NCI-H2107 treated with DMSO at 0.1 percent for 48 hours (cell line): ENCODE data around the gene PLXNA2.

Source experiments
- DNase-seq: peaks from one replicate; lab custom pipeline; 2025; ENCODE audit not compliant: unreplicated experiment; lab: John Stamatoyannopoulos, UW

The PLXNA2 gene

GRCh38 chr1:208207388-208208131, 36.6 kb downstream of the PLXNA2 start:
- DNase-seq: no peak

- DNase-seq: no peak
Observed at GRCh38 chr1:208206092-208206698, 38.0 kb downstream of the PLXNA2 start.

- no peak for DNase-seq
Observed at GRCh38 chr1:208205216-208206013, 38.8 kb downstream of the PLXNA2 start.

DNA sequence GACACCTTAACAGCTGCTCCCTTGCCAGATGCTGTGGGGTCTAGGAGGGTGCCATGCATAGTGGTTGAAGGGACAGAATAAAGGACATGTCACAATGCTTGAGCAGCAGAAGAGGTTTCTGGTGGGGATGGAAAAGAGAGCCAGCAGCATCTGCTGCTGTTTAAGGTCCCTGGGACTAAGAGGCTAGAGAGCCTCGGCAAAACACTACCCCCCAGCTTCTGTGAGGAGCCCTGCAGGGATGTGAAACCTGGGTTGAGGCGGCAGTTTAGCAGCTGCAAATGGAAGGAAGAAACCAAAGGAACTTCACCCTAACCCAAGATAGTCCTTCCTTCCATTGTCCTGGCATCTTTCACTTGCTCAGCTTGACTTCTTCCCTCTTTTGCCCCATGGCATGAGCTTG, 39.4 kb downstream of the PLXNA2 start:
- DNase-seq: no peak

- peak; percentile 81 for DNase-seq
Observed at GRCh38 chr1:208203848-208204609, 40.2 kb downstream of the PLXNA2 start.

- DNase-seq: peak; percentile 94
Observed at GRCh38 chr1:208203127-208203847, 40.9 kb downstream of the PLXNA2 start.

DNA sequence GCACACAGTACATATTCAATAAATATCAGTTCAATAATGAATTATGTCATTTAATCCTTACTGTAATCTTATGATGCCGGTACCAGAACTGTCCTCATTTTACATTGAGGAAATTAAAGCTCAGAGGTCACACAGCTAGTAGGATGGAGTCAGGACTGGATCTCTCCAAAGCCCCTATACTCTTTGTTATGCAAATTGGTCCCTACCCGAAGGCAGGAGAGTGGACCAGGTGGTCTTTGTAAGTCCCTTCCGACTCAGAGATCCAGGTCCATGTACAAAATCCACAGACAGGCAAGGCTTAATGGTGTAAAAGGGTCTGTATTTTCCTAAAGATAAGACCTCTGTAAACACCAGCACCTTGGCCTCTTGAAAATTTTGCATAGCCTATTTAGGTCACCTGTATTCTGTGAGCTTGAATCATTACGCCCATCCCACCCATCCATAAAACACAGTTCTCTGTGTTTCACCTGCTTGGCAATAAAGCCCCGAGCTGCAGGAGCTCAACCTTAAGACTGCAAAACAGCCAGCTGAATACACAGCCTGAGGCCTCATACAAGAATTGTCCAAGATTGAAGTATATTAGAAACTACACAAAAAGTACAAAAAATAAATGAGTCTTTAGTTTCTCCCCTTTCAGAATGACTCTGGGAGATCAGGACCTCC, 41.7 kb downstream of the PLXNA2 start:
- peak; percentile 57 for DNase-seq

DNA sequence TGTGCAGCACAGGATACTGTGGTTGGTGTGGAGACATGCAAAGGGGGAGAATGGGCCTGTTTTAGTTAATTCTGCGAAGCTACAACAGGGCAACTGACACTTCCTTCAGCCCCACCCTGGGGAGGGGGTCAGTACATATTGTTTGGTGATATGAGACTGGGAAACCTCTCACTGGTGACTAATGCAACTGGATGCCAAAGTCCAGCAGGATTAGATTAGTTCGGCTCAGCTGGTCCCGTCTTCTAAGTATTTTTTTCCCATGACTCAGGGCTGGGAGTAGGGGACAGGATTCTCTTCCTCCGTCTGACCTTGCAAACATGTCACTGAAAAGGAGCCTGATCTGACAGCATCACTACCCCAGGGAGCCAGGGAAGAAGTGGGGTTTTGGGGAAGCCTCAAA, 43.0 kb downstream of the PLXNA2 start:
- DNase-seq: no peak

DNA sequence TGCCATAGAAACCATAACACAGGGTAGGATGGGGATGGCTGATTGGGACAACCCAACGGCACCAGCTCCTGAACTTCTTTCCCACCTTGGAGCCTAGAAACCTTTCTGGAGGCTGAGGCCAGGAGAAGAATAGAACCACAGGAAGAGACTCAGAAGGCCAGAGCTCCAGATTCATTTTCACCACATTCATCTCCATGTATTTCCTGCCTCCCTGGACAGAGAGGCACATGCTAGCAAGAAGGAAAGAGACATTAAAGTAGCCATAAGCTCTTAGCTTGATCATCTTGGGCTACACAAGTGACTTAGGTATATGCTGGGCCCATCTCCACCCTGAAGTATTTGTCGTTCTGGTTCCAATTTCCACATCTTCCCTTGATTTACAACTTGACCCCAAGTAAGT, 44.1 kb downstream of the PLXNA2 start:
- no peak for DNase-seq

DNA sequence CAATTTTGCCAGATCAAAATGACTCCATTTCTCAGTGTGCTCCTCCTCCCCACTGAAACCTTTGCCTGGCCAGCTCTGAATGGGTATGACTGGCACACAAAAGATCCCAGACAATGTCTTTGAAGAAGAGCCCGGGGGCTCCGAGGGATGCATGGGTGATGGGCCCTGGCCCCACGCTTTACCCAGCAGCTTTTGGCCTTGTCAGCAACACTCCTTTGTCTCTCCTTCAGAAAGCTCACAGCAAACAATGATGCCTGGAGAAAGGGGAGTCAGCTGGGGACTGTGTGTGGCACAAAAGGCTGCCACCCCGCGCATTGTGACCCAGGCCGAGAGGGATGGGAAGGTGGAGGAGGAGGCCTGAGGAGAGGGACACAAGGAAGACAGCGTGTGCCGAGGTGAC, 45.9 kb downstream of the PLXNA2 start:
- no peak for DNase-seq

- no peak for DNase-seq
Observed at GRCh38 chr1:208194944-208195343, 49.2 kb downstream of the PLXNA2 start.

DNA sequence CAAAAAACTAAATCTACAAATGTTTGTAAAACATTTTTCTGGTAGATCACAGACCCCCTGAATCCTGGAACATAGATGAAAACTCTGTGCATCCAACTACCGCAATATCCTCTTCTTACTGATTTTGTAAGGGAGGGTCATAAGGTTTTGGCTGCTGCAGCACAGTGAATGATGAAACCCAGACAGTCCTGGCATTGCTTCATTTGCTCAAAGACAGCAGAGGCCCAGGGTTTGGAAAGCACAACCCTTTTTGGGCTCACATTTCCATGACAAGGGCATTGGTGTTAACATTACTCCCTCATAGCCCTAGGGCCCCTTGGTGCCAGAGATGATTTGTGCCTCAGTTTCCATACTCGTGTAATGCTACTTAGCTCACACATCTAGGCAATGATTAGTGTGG, 51.2 kb downstream of the PLXNA2 start:
- no peak for DNase-seq

DNA sequence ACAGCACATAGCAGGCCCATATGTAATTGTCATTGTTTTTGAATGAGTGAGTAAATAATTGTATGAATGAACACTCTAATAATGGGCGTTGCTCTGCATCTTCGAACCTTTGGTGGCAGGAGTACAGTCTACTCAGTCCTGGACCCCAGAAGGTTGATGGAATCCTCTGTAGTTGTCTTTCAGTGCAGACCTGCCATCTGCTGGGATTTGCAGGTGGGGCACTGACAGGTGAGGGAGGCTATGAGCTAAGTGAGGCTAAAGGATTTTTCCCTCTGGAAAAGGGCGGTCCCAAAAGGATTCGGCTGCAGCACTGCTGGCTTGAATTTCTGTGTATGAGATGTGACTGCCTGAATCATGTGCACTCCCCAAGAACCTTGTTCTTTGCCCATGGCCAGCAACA, 53.4 kb downstream of the PLXNA2 start:
- peak; percentile 75 for DNase-seq

DNA sequence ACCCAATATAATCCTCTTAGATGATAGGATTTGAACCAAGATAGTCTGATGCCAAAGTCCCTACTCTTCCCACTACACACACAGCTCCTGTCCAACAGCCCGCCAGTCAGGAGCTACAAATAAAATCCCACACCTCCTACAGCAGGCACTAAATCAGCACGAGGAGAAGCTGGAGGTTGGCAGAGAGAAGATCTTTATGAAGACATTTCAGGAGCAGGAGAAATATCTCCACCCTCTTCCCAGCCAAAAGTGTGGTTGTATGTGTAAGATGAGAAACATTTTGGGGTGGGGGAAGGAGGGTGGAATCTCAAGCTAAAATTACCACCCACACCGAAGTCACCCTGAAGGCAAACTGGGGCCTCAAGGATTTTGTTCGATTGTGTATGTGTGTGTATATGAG, 54.5 kb downstream of the PLXNA2 start:
- DNase-seq: no peak

DNA sequence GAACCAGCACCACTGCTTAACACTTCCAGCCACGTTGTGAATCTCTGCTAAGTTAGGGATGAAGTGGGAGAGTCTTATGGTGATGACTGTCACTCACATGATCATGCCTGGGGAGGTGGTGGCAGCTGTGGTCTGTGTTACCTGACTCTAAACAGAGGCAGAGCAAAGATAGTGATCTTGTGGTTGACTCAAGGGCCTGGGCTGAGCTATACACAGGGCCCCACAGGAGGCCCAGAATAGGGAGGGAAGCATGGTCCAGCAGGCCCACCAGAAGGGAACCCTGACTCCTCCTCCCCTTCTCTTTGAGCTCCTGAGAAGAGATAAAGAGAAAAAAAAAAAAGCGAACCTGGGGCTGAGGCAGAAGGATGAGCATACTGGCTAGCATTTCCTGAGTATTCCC, 55.0 kb downstream of the PLXNA2 start:
- peak; percentile 69 for DNase-seq

GRCh38 chr1:208188607-208189006, 55.6 kb downstream of the PLXNA2 start:
- no peak for DNase-seq

DNA sequence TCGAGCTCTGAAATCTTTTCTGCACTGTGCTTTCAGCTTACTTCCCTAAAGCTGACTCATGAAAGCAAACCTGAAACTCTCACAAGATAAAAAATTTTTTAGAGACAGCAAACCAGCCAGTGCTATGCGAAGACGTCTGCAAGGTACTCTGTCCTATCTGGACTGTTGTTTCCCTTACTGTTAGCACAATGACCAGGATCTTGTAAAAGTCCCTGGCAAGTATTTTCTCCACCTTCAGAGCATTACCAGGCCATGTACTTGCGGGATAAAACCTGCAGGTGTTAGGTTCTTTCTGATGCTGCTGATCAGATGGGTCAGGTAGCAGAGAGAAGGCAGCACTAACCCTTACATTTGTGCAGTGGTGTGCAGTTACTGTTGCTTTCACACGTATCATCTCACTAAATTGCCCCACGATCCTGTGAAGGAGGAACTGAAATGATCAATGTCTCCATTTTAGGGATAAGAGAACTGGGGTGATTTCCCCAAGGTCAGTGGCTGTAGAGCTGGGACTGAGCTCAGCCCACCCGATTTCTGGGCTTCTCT, 56.6 kb downstream of the PLXNA2 start:
- no peak for DNase-seq

DNA sequence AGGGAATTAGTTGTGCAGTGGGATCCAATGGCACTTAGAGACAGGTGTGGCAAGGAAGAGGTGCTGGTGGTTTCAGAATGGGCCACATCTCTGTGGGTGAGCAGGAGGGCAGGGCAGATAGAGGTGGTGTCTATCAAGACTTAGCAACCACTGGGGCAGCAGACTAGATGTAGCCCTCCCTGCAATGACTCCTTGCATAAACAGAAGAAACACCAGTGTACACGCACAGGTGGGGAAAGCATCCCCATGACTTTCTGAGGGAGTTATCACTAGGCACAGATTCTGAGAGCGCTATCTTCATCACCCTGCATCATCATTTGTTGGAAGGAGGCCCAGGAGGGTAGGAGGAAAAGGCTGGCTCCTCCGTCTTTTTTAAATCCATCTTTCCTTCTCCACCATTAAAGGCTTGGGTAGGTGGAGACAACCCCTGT, 58.4 kb downstream of the PLXNA2 start:
- DNase-seq: peak; percentile 63

- DNase-seq: no peak
Observed at GRCh38 chr1:208184966-208185654, 59.1 kb downstream of the PLXNA2 start.
